Measurements from ENCODE around the gene UBASH3B.

UBASH3B gene

DNA sequence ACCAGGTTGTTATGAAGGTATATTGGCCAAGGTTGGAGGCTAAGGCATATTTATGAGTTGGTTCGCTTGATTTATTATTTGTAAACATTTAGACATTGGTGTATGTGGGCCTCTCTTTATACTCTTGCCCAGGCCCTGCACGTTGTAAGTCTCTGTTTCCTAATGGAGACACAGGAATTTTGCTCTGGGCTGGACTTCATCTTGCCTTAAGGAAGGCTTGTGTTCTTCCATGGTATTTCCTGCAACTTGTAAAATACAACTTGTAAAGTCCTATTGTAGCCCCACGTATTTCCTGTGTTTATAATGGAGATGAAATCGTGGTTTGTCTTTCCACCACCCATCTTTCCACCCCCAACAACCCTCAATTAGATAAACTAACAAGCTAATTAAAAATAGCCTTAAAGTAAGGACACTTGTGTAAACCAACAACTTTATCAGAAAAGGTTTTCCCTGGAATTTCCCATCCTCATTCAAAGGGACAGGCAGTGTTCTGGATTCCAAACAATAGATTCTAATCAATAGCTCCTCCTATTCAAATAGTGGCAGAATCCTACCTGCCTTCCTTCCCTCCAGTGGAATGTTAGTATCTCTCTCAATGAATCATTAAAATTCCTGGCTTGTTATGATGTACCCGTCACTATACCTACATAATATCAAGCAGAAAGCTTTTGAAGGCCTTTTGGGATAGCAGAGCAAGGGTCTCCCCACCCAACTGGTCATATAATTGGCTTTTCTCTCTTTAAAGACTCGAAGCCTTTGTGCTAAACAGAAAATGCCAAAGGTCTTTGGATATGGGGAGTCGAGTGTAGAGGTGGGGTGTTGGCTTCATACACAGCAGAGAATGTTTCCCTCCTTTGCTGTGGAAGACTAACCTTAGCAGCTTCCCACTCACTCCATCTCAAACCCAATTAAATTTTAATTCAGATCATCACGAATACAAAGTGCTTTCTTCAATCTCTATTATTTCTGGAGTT, 77.1 kb downstream of the UBASH3B start:
- DNase-seq (ENCODE audit: low spot score): no peak

GRCh38 chr11:122733318-122733717, 77.8 kb downstream of the UBASH3B start:
- DNase-seq (ENCODE audit: low spot score): no peak

- DNase-seq (ENCODE audit: low spot score): no peak
These were observed 79.5 kb downstream of the UBASH3B start for GRCh38 chr11:122734848-122735496.

DNA sequence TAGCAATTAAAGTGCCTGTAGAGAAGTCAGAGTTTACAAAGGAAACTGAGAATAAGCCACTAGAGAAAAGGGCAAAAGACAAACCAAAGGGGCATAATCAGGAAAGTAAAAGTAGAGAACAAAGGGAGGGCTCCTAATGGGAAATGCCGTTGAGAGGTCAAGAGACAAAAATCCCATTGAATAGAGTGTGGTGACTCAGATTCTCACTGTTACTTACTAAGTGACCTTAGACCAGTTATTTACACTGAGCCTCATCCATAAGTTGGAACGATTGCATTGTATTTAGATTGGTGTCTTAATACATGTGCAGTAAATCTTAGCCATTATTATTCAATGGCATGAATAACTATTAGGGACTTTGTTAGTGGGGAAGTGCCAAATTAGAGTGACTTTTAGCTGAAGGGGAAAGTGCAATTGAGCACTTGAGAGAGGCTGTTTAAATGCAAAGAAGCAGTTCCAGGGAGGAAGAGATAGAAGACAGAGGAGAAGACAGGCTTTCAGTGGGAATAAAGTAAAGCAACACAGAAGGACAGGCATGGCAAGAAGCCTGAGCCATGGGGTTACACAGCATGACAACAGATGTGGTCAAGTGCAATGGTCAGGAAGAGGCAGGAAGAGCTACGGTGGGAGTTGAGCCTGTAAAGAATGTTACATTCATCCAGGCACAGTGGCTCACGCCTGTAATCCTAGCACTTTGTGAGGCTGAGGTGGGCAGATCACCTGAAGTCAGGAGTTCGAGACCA, 82.6 kb downstream of the UBASH3B start:
- no peak for DNase-seq (ENCODE audit: low spot score)

- DNase-seq (ENCODE audit: low spot score): no peak
These were observed 86.2 kb downstream of the UBASH3B start for GRCh38 chr11:122741613-122742300.

DNA sequence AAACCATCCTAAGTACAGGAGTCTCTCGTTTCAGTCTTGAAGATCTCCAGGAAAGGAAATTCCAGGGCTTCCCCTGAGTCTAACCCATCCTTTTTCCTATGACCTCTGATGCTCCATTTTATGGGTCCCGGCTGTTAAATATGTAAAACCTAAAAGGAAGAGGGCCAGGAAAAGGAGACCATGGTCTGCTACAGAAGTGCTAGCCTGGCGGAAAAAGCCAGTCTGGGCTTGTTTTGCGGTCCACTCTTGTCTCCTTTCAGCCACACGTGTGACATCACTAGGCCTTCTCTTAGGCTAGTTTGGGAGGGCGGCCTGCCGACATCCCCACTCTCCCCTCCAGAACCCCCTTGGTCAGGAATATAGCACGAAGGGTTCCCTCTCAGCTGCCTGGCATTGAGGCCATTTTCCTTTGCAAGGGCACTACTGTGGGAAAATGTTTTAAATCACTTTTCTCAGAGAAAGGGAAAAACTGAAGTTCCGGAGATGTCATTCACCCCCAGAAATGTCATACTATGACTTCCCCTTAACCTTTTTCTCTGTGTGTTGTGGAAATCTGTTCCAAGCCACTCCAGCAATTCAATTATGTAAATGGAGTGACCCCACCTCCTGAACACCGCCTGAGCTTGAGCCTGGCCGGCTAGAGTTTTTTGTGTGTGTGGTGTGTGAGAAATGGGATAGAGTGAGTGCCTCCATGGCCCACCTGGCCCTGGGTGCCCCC, 86.9 kb downstream of the UBASH3B start:
- DNase-seq (ENCODE audit: low spot score): no peak

DNA sequence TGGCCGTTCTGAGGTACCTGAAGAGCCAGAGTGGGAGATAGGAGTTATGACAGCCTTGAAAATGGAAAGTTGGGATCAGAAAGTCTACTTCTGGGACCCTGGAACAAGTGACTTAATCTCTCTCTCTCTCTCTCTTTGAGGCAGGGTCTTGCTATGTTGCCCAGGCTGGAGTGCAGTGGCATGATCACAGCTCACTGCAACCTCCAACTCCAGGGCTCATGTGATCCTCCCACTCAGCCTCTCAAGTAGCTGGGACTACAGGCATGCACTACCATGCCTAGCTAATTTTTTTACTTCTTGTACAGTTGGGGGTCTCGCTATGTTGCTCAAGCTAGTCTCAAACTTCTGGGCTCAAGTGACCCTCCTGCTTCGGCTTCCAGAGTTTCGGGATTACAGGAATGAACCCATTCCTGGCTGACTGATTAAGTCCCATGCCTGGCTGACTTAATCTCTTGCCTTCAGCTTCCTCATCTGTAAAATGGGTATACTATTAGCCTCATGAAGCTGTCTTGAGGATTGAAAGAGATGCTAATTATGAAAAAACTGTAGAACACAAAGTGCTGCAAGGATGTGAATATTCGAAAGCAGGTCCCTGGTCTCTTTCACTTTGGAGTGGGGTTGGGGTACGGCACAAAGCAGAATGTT, 87.7 kb downstream of the UBASH3B start:
- no peak for DNase-seq (ENCODE audit: low spot score)

DNA sequence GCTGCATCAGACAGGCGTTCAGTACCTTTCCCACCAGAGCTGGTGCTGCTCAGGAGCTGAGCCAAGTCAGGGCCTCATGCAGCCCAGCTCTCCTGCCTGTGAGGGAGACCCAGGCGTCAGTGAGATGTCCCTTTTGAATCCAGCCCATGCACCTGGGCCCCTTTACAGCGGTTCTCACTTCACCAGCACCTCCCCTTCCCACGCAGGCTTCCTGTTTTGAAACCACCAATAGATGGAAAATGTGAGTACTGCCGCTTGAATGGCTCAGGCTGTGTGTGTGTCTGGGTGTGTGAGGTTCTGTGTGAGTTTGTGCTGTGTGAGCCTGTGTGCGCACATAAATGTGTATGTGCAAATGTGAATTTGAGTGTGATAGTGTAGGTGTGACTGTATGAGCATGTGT, 88.4 kb downstream of the UBASH3B start:
- DNase-seq (ENCODE audit: low spot score): no peak

GRCh38 chr11:122744357-122744756, 88.8 kb downstream of the UBASH3B start:
- DNase-seq (ENCODE audit: low spot score): no peak

DNA sequence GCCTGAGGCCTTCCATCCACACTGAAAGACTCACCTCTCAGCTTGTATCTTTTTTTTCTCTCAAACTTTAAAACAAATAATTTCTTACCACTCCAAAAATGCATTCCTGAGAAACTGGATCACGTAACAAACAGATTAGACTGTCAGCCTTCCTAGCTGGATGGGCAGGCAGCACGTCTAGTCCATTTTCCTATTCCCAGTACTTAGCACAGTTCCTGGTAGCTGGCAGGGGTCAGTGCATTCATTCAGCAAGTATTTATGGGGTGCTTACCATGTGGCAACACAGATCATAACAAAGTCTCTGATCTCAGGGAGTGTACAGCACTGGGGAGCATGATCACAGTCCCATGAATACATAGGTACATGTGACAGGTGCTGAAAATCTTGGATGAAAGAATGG, 89.6 kb downstream of the UBASH3B start:
- DNase-seq (ENCODE audit: low spot score): no peak

GRCh38 chr11:122746050-122746478, 90.5 kb downstream of the UBASH3B start:
- DNase-seq (ENCODE audit: low spot score): no peak

GRCh38 chr11:122746611-122747244, 91.2 kb downstream of the UBASH3B start:
- DNase-seq (ENCODE audit: low spot score): no peak

GRCh38 chr11:122747351-122747781, 91.8 kb downstream of the UBASH3B start:
- DNase-seq (ENCODE audit: low spot score): no peak

- DNase-seq (ENCODE audit: low spot score): no peak
These were observed 93.6 kb downstream of the UBASH3B start for GRCh38 chr11:122749005-122749687.

DNA sequence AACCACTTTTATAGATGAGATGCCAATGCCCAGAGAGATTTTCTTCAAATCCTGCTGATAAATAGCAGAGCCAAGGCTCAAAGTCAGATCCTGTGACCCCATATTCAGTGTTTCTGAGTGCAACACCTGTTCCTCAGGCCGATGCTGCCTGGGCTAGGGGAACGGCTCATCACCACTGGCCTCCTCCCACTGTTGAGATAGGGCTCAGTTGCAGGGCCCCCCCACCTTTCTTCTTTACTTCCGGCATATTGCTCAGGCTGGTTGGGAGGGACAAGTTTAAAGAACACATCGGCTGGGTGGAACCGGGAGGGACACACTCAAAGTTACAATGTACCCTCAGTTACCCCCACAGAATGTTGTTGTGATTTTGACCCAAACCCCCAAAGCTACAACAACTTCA, 94.5 kb downstream of the UBASH3B start:
- no peak for DNase-seq (ENCODE audit: low spot score)

GRCh38 chr11:122751292-122752070, 96.0 kb downstream of the UBASH3B start:
- DNase-seq (ENCODE audit: low spot score): no peak

DNA sequence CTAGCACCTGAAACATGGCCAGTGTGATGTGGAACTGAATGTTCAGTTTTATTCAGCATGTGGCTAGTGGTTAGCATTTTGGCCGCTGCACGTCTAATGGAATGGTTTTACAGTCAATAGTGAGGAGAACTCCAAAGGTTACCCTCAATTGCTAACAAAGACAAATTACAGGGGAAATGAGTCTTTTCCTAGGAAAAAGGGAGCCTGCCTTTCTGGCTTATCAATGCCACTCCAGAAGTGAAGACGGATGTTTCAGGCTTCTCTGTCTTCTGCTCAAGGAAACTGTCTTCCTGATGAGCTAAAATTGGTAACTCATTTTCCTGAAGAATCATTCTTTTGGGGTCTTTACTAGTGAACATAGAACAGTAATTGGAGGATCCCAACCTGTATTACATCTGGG, 98.5 kb downstream of the UBASH3B start:
- DNase-seq (ENCODE audit: low spot score): no peak

DNA sequence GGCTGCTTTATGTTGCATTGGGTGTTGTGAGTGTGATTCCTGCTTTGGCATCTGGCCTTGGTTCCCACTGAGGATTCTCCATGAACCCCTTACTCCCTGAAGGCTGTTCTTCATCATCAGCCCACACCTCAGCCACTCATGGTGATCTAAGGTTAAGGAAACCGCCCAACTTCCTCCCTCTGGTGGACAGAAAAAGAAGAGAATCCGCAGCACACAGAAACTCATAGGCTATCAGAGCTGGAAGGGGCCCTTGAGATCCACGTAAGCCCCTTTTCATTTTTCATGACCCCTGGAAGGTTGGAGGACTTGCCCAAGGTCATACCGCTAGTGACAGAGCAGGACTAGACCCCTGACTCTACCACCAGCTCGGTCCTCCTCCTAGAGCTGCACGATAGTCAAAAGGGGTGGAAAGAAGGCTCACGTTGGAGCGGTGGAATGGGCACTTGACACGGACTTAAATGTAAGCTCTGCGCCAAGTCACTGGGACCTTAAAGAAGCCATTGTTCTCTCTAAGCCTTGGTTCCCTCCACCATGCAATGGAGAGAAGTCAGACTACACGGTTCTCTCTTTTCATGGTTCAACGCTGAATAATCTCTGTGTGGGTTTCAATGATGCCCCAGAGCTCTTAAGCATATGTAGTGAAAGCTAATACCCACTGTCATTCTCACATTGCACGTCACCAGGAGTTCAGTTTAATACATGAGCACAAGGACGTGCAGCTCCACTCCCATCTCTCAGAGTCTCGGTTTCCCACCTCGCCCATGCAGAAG, 99.2 kb downstream of the UBASH3B start:
- no peak for DNase-seq (ENCODE audit: low spot score)

All from ecto neural progenitor cell (in vitro differentiated cells).